ENCODE measurements around the gene LYRM4.
A peak's percentile ranks its signal among the peaks of the same experiment; 100 is the strongest.

LYRM4 gene

DNA sequence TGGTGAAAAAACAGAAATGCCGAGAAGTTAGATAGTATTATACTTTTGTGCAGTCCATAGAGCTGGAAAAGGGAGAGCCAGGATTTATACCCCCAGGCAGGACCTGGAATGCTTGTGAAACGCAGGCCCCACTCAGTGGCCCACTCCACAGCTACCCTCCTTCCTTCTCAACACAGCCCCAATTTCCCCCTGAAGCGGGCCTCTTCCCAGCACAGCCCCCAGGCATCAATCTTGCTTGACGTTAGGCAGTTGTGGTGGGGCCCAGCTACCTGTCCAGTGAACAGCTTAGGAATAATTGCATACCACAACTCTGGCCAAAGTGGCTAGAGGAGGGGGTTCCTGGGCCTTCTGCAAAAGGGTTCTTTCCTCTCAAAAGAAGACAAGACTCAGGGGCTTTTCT, 114.4 kb downstream of the LYRM4 start:
- Mint-ChIP-seq H3K4me1 (ENCODE audit: low read depth in 2 of 2) (no peaks in the 10 kb centered on the region), H3K4me3 (no peak overlapping the region), H3K27ac (no peak overlapping the region), H3K27me3 (no peaks in the 10 kb centered on the region), H3K9me3 (no peaks in the 10 kb centered on the region), H3K36me3 (ENCODE audit: insufficient read depth) (no peaks in the 10 kb centered on the region)
- ATAC-seq (replicated peaks) = no peak
- DNase-seq = no peak

DNA sequence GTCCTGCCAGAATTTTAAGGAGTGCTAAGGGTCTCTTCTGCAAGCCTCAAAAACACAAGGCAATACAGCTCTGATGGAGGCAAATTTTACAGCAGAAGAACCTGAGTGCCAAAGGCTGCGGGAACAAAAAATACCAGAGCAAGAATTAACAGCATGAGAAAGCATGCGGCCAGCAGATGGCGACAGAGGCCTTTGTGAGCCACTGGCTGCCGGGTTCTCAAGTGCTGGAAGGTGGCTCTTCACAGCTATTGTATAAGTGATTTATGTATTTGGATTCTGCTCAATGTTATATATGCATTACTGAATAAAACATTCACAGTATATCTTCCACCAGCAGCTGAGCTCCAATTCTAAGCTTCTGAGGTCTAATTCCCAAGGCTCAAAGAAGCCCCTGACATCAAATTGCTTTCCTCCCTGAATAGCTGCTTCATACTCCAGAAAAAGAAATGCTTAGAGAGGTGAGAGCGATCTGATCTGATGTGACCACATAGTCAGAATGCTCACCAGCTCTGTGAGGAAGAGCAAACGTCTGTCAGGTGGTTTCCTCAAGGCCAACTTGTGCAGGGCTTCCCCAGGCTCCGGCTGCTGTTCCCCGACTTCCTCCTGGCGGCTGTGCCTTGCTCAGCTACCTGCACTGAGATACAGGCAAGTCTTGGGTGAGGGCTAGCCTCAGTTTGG, 117.0 kb downstream of the LYRM4 start:
- H3K27ac Mint-ChIP-seq = no peak overlapping the region
- ATAC-seq (replicated peaks) = peak; percentile 74
- no peaks in the 10 kb centered on the region for H3K4me1 Mint-ChIP-seq (ENCODE audit: low read depth in 2 of 2)
- no peaks in the 10 kb centered on the region for H3K9me3 Mint-ChIP-seq
- no peaks in the 10 kb centered on the region for H3K27me3 Mint-ChIP-seq
- DNase-seq = peak; percentile 76 to 84 (median 80)
- H3K36me3 Mint-ChIP-seq (ENCODE audit: insufficient read depth) = peaks cover 3% of the 10 kb centered on the region
- H3K4me3 Mint-ChIP-seq = no peak overlapping the region

DNA sequence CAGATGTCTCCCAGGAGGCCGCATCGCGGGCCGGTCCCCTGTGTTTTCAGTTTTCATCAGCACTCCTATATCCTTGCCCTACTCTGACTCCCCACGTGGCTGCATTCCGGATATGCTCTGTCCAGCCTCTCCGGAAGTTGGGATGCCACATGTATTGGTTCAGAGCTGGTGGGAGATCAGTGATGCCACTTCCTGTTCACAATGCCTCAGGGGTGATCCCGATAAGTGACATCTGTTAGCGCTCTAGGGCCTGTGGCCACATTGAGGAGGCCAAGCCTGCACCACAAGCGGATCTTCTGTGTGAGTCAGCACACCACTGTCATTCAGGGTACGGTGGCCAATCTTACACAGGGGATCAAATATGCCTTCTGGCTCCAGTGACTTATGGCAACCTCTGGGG, 117.8 kb downstream of the LYRM4 start:
- no peaks in the 10 kb centered on the region for H3K4me1 Mint-ChIP-seq (ENCODE audit: low read depth in 2 of 2)
- peaks cover 3% of the 10 kb centered on the region for H3K36me3 Mint-ChIP-seq (ENCODE audit: insufficient read depth)
- DNase-seq (no peak), ATAC-seq (replicated peaks) (no peak)
- no peaks in the 10 kb centered on the region for H3K9me3 Mint-ChIP-seq
- H3K27ac Mint-ChIP-seq = no peak overlapping the region
- H3K4me3 Mint-ChIP-seq = no peak overlapping the region
- no peaks in the 10 kb centered on the region for H3K27me3 Mint-ChIP-seq

DNA sequence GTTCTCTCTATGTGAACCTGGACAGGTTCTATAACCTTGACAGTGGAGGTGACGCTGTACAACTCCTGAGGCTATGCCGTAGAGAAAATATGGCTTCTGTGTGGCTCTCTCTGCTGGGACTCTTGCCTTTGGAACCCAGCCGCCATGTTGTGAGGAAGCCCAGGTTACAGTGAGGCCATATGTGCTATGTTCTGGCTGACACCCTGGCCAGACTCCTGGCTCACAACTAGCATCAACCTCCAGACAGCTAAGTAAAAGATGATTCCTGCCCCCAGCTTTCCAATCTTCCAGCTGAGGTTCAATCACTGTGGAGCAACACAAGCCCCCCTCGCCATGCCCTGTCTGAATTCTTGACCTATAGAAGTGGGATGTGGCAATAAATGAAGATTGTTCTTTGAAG, 118.6 kb downstream of the LYRM4 start:
- no peak overlapping the region for H3K27ac Mint-ChIP-seq
- H3K4me3 Mint-ChIP-seq = no peak overlapping the region

DNA sequence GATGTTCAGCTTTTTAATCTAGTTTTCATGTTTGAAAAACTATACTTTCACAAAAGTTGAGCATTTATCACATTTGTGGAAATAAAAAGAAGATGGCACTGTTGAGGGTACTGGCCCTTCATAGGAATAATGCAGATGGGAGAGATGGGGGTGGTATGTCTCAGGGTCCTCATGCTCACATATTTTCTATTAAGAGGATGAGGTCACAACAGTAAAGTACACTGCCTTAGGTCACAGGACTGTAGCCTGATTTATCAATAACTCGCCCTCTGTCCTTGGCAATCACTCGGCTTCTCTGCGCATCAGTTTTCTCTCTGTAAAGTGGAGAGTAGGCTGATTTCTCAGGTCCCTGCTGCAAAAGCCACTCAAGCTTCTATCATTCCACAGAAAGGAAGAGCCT, 119.7 kb downstream of the LYRM4 start:
- Mint-ChIP-seq H3K4me1 (ENCODE audit: low read depth in 2 of 2) (no peaks in the 10 kb centered on the region), H3K27me3 (no peaks in the 10 kb centered on the region), H3K36me3 (ENCODE audit: insufficient read depth) (peaks cover 3% of the 10 kb centered on the region), H3K9me3 (no peaks in the 10 kb centered on the region), H3K4me3 (no peak overlapping the region), H3K27ac (no peak overlapping the region)
- ATAC-seq (replicated peaks) = no peak
- no peak for DNase-seq

More for the DNA sequence above, 118.6 kb downstream of the LYRM4 start:
- DNase-seq (no peak), ATAC-seq (replicated peaks) (no peak)
- Mint-ChIP-seq H3K36me3 (ENCODE audit: insufficient read depth) (peaks cover 3% of the 10 kb centered on the region), H3K4me1 (ENCODE audit: low read depth in 2 of 2) (no peaks in the 10 kb centered on the region), H3K27me3 (no peaks in the 10 kb centered on the region), H3K9me3 (no peaks in the 10 kb centered on the region)

DNA sequence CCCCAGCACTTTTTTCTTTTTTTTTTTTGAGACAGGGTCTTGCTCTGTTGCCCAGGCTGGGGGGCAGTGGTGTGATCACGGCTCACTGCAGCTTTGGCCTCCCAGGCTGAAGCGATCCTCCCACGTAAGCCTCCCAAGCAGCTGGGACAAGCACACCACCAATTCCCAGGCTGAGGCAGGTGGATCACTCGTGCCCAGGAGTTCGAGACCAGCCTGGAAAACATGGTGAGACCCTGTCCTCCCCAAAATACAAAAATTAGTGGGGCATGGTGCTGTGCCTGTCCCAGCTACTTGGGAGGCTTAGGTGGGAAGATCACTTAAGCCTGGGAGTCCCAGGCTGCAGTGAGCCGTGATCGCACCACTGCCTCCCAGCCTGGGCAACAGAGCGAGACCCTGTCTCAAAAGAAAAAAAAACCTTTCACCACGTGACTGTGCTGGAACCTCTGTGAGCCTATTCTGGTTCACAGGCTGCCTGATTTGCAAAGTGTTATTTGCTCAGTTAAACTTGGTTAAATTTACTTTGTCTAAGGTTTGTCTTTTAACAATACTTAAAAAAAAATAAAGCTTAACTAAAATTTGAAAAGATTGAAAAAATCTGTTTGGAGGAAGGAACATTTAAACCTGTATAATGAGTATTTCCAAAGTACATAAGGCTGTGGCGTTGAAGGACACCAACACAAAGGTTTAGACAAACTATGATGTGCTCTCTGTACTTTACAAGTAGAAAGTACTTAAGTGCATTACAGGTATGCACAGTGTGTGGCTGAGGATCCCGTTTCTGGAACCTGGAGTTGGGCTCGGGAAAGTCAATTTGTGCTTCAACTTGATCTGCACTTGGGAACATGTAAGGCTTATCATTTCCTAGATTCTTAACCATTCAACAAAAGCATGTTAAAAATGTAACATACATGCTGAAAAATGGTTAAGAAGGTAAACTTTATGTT, 120.7 kb downstream of the LYRM4 start:
- Mint-ChIP-seq H3K27ac (no peak overlapping the region), H3K4me3 (no peak overlapping the region)
- no peak for DNase-seq

DNA sequence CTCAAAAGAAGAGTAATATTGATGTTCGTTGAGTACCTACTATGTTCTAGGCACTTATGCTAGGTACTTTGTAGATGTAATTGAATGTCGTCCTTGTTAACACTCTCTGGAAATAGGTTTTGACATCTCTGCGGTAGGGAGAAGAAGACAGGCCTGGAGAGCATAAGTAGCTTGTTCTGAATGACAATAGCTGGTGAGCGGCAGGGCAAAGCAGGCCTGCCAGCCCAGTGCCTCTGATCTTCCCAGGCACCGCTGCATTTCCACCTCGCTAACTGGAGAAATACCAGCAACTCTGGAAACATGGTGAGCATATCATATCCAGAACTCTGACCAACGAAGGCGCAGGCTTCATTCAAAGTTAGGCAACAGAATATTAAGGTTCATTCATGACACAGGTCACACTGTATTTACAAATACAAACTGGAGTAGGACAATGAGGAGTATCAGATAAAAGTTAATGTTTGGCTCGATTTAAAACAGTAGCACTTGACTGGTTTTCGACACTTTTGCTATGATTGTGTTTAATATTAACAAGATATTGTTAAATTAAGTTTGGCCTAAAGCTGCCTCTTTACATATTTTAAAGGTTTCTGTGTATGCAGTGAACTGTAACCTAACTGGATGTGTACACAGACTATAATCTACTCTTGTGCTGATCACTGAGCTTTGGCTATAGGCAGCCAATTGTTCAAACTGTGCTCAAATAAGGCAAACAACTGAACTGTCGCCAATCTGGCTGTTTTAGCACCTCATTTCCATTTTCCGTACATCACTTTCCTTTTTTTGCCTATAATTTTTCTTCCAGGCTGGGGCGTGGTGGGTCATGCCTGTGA, 121.5 kb downstream of the LYRM4 start:
- Mint-ChIP-seq H3K27ac (no peak overlapping the region), H3K27me3 (no peaks in the 10 kb centered on the region), H3K36me3 (ENCODE audit: insufficient read depth) (peaks cover 3% of the 10 kb centered on the region), H3K4me1 (ENCODE audit: low read depth in 2 of 2) (no peaks in the 10 kb centered on the region), H3K4me3 (no peak overlapping the region), H3K9me3 (no peaks in the 10 kb centered on the region)
- DNase-seq (no peak), ATAC-seq (replicated peaks) (no peak)

More for the DNA sequence above, 120.7 kb downstream of the LYRM4 start:
- no peak for ATAC-seq (replicated peaks)
- H3K36me3 Mint-ChIP-seq (ENCODE audit: insufficient read depth) = peaks cover 3% of the 10 kb centered on the region
- H3K4me1 Mint-ChIP-seq (ENCODE audit: low read depth in 2 of 2) = no peaks in the 10 kb centered on the region
- no peaks in the 10 kb centered on the region for H3K9me3 Mint-ChIP-seq
- H3K27me3 Mint-ChIP-seq = no peaks in the 10 kb centered on the region

DNA sequence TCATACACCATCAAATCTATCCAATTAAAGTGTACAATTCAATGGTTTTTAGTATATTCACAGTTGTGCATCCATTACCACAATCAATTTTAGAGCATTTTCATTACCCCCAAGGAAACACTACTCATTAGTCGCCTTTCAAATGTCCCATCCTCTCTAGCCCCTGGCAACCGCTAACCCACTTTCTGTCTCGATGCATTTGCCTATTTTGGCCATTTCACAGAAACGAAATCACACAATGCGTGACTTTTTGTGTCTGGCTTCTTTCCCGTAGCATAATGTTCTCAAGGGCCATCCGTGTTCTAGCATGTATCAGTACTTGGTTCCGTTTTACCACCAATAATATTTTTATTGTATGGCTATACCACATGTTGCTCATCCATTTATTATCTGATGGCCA, 123.9 kb downstream of the LYRM4 start:
- no peaks in the 10 kb centered on the region for H3K4me1 Mint-ChIP-seq (ENCODE audit: low read depth in 2 of 2)
- no peaks in the 10 kb centered on the region for H3K27me3 Mint-ChIP-seq
- H3K4me3 Mint-ChIP-seq = no peak overlapping the region
- no peak for DNase-seq
- ATAC-seq (replicated peaks) = no peak
- no peaks in the 10 kb centered on the region for H3K9me3 Mint-ChIP-seq
- no peak overlapping the region for H3K27ac Mint-ChIP-seq
- H3K36me3 Mint-ChIP-seq (ENCODE audit: insufficient read depth) = peaks cover 3% of the 10 kb centered on the region

DNA sequence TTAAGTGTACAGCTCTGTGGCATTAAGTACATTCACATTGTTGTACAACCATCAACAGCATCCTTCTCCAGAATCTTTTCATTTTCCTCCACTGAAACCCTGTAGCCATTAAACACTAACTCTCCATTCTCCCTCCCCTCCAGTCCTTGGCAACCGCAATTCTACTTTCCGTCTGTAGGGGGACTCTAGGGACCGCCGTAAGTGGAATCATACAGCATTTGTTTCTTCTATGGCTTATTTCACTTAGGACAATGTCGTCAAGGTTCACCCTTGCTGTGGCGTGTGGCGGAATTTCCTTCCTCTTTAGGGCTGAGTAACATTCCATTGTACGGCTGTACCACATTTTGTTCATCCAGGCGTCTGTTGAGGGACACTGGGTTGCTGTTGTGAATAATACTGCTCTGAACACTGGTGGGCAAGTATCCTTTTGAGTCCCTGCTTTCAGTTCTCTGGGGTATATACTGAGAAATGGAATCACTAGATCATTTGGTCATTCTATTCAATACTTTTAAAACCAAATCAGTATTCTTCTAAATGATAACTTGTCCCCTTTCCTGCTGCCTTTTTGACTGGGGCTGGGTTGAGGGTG, 124.9 kb downstream of the LYRM4 start:
- no peaks in the 10 kb centered on the region for H3K27me3 Mint-ChIP-seq
- H3K4me3 Mint-ChIP-seq = no peak overlapping the region
- peaks cover 3% of the 10 kb centered on the region for H3K36me3 Mint-ChIP-seq (ENCODE audit: insufficient read depth)
- no peak overlapping the region for H3K27ac Mint-ChIP-seq
- peak; percentile 59 for ATAC-seq (replicated peaks)
- peak; percentile 36 to 39 (median 38) for DNase-seq
- no peaks in the 10 kb centered on the region for H3K4me1 Mint-ChIP-seq (ENCODE audit: low read depth in 2 of 2)
- no peaks in the 10 kb centered on the region for H3K9me3 Mint-ChIP-seq

DNA sequence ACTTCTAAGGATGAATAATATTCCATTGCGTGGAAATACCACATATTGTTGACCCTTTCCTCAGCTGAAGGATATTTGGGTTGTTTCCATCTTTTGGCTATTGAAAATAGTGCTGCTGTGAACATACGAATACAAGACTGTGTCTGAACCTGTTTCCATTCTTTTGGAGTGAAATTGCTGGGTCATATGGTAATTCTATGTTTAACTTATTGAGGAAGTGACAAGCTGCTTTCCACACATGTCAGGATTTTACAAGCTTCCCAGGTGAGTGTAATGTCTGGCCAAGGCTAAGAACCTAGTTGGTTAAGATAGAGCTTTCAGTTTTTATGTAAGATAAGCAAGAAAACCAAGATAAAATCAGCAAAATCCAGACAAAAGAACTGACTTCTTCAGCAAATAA, 126.8 kb downstream of the LYRM4 start:
- DNase-seq (no peak), ATAC-seq (replicated peaks) (no peak)
- no peaks in the 10 kb centered on the region for H3K36me3 Mint-ChIP-seq (ENCODE audit: insufficient read depth)
- no peak overlapping the region for H3K27ac Mint-ChIP-seq
- H3K4me1 Mint-ChIP-seq (ENCODE audit: low read depth in 2 of 2) = no peaks in the 10 kb centered on the region
- H3K27me3 Mint-ChIP-seq = no peaks in the 10 kb centered on the region
- no peaks in the 10 kb centered on the region for H3K9me3 Mint-ChIP-seq
- no peak overlapping the region for H3K4me3 Mint-ChIP-seq

DNA sequence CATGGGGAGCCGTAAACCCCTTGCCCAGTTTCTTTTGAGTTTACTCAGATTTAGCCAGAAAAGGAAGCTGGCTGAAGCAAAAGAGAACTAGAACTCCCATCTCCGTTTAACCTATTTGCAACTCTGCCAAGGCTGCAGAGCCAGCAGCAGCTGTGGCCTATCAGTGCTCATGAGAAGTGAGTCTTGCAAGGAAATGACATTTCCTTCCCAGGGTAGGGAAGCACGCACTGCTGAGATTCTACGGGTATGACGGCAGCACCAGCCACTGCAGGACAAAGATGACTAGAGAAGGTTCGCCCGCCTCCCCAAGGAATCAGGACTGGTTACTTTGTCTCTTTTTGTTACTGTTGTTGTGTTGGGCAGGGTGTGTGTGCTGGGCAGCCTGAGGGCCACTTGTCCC, 128.0 kb downstream of the LYRM4 start:
- DNase-seq (no peak), ATAC-seq (replicated peaks) (no peak)
- H3K4me3 Mint-ChIP-seq = no peak overlapping the region
- H3K4me1 Mint-ChIP-seq (ENCODE audit: low read depth in 2 of 2) = no peaks in the 10 kb centered on the region
- no peaks in the 10 kb centered on the region for H3K9me3 Mint-ChIP-seq
- no peaks in the 10 kb centered on the region for H3K27me3 Mint-ChIP-seq
- no peak overlapping the region for H3K27ac Mint-ChIP-seq
- H3K36me3 Mint-ChIP-seq (ENCODE audit: insufficient read depth) = no peaks in the 10 kb centered on the region

DNA sequence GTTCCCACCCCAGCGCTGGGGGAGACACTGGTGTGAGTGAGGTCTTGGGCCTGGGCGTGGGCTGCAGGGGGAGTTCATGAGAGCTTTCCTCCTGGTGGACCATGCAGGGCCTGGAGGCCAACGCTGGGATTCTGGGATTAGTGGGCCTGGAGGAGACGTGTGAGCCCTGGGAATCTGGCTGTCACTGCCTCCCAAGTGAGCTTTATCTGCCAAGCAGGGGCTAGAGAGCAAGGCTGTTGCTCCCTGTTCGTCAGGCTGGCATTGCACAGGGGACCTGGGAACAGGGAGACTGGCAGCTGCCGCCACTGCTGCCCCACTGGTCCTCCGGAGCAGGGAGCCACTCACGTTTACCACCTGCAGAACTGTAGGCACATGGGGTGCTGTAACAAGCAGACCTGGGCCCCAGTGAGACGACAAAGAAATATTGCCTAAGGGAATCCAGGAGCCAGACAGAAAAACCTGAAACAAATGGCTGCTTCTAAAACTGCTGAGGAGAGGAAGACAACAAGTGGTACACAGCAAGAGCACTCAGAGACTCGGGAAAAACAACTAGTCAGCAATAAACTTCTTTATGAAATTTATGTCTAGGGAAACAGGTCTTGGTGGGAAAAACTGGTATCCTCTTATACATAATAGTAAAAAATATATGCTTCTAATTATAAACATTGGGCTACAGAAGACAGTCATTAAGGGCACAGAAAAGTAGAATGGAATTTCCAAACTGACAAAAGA, 130.4 kb downstream of the LYRM4 start:
- no peak for DNase-seq
- no peaks in the 10 kb centered on the region for H3K4me1 Mint-ChIP-seq (ENCODE audit: low read depth in 2 of 2)
- H3K4me3 Mint-ChIP-seq = no peak overlapping the region
- no peak for ATAC-seq (replicated peaks)
- H3K27me3 Mint-ChIP-seq = no peaks in the 10 kb centered on the region
- H3K36me3 Mint-ChIP-seq (ENCODE audit: insufficient read depth) = no peaks in the 10 kb centered on the region
- peak overlapping the region in 1 of 2 donors; percentile 49 for H3K27ac Mint-ChIP-seq
- H3K9me3 Mint-ChIP-seq = no peaks in the 10 kb centered on the region

DNA sequence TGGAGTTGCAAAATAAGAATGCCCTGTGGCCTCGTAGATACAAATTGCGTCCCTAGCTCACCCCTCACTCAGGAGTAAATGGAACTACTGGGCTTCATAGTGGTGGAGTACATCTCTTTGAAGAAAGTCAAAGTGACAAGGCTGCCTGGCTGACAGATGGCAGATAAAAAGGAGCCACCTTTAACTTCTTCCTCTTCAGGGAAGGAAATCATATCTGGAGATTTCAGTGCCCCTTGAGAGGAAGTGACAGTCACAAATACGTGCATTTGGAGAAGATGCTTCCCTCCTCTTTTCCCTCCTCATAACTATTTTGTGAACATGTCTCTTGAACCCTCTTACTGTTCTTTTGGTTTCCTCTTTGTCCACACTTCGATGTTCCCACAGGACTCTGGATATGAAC, 132.4 kb downstream of the LYRM4 start:
- Mint-ChIP-seq H3K36me3 (ENCODE audit: insufficient read depth) (no peaks in the 10 kb centered on the region), H3K4me3 (no peak overlapping the region), H3K27me3 (no peaks in the 10 kb centered on the region), H3K4me1 (ENCODE audit: low read depth in 2 of 2) (no peaks in the 10 kb centered on the region), H3K27ac (no peak overlapping the region), H3K9me3 (no peaks in the 10 kb centered on the region)
- no peak for DNase-seq
- ATAC-seq (replicated peaks) = no peak

Measured in effector memory CD8-positive, alpha-beta T cell (primary cell).